ENCODE data around the gene KIFC1. TPM values are rescaled to one million over a fixed set of nuclear protein-coding genes. Genes with fewer than 3 reads are reported as not detected.

KIFC1 gene
- total RNA-seq, 2 donors from 2014 or later: 56.6 to 94.3 TPM

GRCh38 chr6:33428966-33429749 is 37.5 kb downstream of the KIFC1 start:
- peak overlapping the region; percentile 28 for H3K27ac Mint-ChIP-seq

GRCh38 chr6:33429750-33430052 is 38.1 kb downstream of the KIFC1 start:
- H3K9ac ChIP-seq (ENCODE audit: extremely low read depth, low read length, poor library complexity, severe bottlenecking): no peak overlapping the region
- peaks cover 6% of the 10 kb centered on the region for H3K36me3 Mint-ChIP-seq (ENCODE audit: low read depth)

More at GRCh38 chr6:33428966-33429749, 37.5 kb downstream of the KIFC1 start:
- Mint-ChIP-seq H3K36me3 (ENCODE audit: low read depth) (peaks cover 11% of the 10 kb centered on the region), H3K9me3 (no peaks in the 10 kb centered on the region), H3K4me3 (peak overlapping the region; percentile 86), H3K27me3 (ENCODE audit: insufficient read depth) (no peaks in the 10 kb centered on the region), H3K4me1 (peaks cover 77% of the 10 kb centered on the region)
- H3K36me3 ChIP-seq (ENCODE audit: control insufficient read depth, insufficient read depth, low read length): no peaks in the 10 kb centered on the region
- no peaks in the 10 kb centered on the region for H3K27me3 ChIP-seq (ENCODE audit: control insufficient read depth, insufficient read depth, low read length, poor library complexity, severe bottlenecking)
- no peak overlapping the region for H3K4me3 ChIP-seq (ENCODE audit: low read length)
- H3K9ac ChIP-seq (ENCODE audit: extremely low read depth, low read length, poor library complexity, severe bottlenecking): no peak overlapping the region
- H3K9me3 ChIP-seq (ENCODE audit: control insufficient read depth, low read length): no peaks in the 10 kb centered on the region
- 84 to 90% methylated on average over 2 to 5 of the region's 5 CpGs for WGBS, 2 experiments (ENCODE audit: insufficient coverage in 1 of 2, insufficient read length in 1 of 2)
- peak overlapping the region; percentile 20 for H3K27ac ChIP-seq (ENCODE audit: low read depth, low read length)
- H3K4me1 ChIP-seq (ENCODE audit: control insufficient read depth, insufficient read depth, low read length): peaks cover 11% of the 10 kb centered on the region
- TF ChIP-seq CTCF (conservative IDR thresholded peaks at IDR 0.05): no peak
- DNase-seq: no peak

GRCh38 chr6:33430334-33430733 is 38.7 kb downstream of the KIFC1 start:
- Histone ChIP-seq H3K4me3 (ENCODE audit: low read length) (no peak overlapping the region), H3K36me3 (ENCODE audit: control insufficient read depth, insufficient read depth, low read length) (peaks cover 4% of the 10 kb centered on the region), H3K9me3 (ENCODE audit: control insufficient read depth, low read length) (no peaks in the 10 kb centered on the region), H3K27ac (ENCODE audit: low read depth, low read length) (no peak overlapping the region), H3K27me3 (ENCODE audit: control insufficient read depth, insufficient read depth, low read length, poor library complexity, severe bottlenecking) (no peaks in the 10 kb centered on the region), H3K9ac (ENCODE audit: extremely low read depth, low read length, poor library complexity, severe bottlenecking) (no peak overlapping the region), H3K4me1 (ENCODE audit: control insufficient read depth, insufficient read depth, low read length) (peaks cover 11% of the 10 kb centered on the region)
- peak overlapping the region; percentile 28 for H3K27ac Mint-ChIP-seq
- no peaks in the 10 kb centered on the region for H3K27me3 Mint-ChIP-seq (ENCODE audit: insufficient read depth)
- peaks cover 66% of the 10 kb centered on the region for H3K4me1 Mint-ChIP-seq
- no peaks in the 10 kb centered on the region for H3K9me3 Mint-ChIP-seq
- peaks cover 10% of the 10 kb centered on the region for H3K36me3 Mint-ChIP-seq (ENCODE audit: low read depth)
- DNase-seq: no peak
- peak overlapping the region; percentile 51 for H3K4me3 Mint-ChIP-seq
- WGBS, 2 experiments (ENCODE audit: insufficient coverage in 1 of 2, insufficient read length in 1 of 2): 67 to 75% methylated on average over 2 of the region's 2 CpGs
- TF ChIP-seq CTCF (conservative IDR thresholded peaks at IDR 0.05): no peak

More at GRCh38 chr6:33429750-33430052, 38.1 kb downstream of the KIFC1 start:
- 83% methylated on average over 2 of the region's 2 CpGs; no CpG with 5 or more reads in 1 of the 2 experiments for WGBS, 2 experiments (ENCODE audit: insufficient coverage in 1 of 2, insufficient read length in 1 of 2)
- DNase-seq: no peak
- H3K27ac ChIP-seq (ENCODE audit: low read depth, low read length): no peak overlapping the region
- peaks cover 11% of the 10 kb centered on the region for H3K4me1 ChIP-seq (ENCODE audit: control insufficient read depth, insufficient read depth, low read length)
- H3K9me3 ChIP-seq (ENCODE audit: control insufficient read depth, low read length): no peaks in the 10 kb centered on the region
- no peaks in the 10 kb centered on the region for H3K27me3 Mint-ChIP-seq (ENCODE audit: insufficient read depth)
- H3K4me3 ChIP-seq (ENCODE audit: low read length): no peak overlapping the region
- no peaks in the 10 kb centered on the region for H3K9me3 Mint-ChIP-seq
- no peaks in the 10 kb centered on the region for H3K27me3 ChIP-seq (ENCODE audit: control insufficient read depth, insufficient read depth, low read length, poor library complexity, severe bottlenecking)
- H3K4me3 Mint-ChIP-seq: no peak overlapping the region
- H3K36me3 ChIP-seq (ENCODE audit: control insufficient read depth, insufficient read depth, low read length): no peaks in the 10 kb centered on the region
- H3K27ac Mint-ChIP-seq: peak overlapping the region; percentile 28
- peaks cover 73% of the 10 kb centered on the region for H3K4me1 Mint-ChIP-seq
- TF ChIP-seq CTCF (conservative IDR thresholded peaks at IDR 0.05): no peak

Measured in endodermal cell (in vitro differentiated cells).